RWPE2 (cell line): ENCODE measurements around the gene ABCB6.

Experiments used
- ATAC-seq: fragments of 200-7000 bp; cut with Tn5 transposase; 3 replicates; pipeline ENCODE4 v1.9.1; 2021; ENCODE audit warnings: low read depth
- DNase-seq: peaks from one replicate; pipeline ENCODE4 v3.0.0-alpha.2; 2020; ENCODE audit warnings: low spot score
- H3K27ac ChIP-seq: fragments of 450-650 bp; 2 replicates; pipeline ENCODE4 v1.5.1; 2017; ENCODE audit warnings: mild to moderate bottlenecking; ENCODE audit not compliant: poor library complexity, severe bottlenecking
- H3K27me3 ChIP-seq: fragments of 250-450 bp; sonication (Bioruptor Pico); 2 replicates; pipeline ENCODE4 v1.5.1; 2021; ENCODE audit warnings: mild to moderate bottlenecking, moderate library complexity; ENCODE audit not compliant: insufficient read depth, poor library complexity, severe bottlenecking
- H3K36me3 ChIP-seq: fragments of 250-450 bp; sonication (Bioruptor Pico); 2 replicates; pipeline ENCODE4 v1.5.1; 2020; ENCODE audit warnings: low read depth, mild to moderate bottlenecking, moderate library complexity
- H3K4me1 ChIP-seq: fragments of 250-450 bp; sonication (Bioruptor Pico); 2 replicates; pipeline ENCODE4 v1.5.1; 2021; ENCODE audit warnings: mild to moderate bottlenecking, moderate library complexity; ENCODE audit not compliant: insufficient read depth, poor library complexity, severe bottlenecking
- H3K4me3 ChIP-seq: fragments of 250-450 bp; sonication (Bioruptor Pico); 2 replicates; pipeline ENCODE4 v1.5.1; 2021; ENCODE audit warnings: mild to moderate bottlenecking, moderate library complexity; ENCODE audit not compliant: severe bottlenecking
- H3K9me3 ChIP-seq: fragments of 250-450 bp; sonication (Bioruptor Pico); 2 replicates; pipeline ENCODE4 v1.5.1; 2021; ENCODE audit warnings: mild to moderate bottlenecking, moderate library complexity; ENCODE audit not compliant: severe bottlenecking
- TF ChIP-seq, protein P1 (sequence below): fragments of 450-650 bp; IDR thresholded peaks from one replicate; pipeline ENCODE4 v1.5.1; 2017; ENCODE audit warnings: mild to moderate bottlenecking, moderate library complexity; ENCODE audit not compliant: poor library complexity, severe bottlenecking

Gene ABCB6

DNA sequence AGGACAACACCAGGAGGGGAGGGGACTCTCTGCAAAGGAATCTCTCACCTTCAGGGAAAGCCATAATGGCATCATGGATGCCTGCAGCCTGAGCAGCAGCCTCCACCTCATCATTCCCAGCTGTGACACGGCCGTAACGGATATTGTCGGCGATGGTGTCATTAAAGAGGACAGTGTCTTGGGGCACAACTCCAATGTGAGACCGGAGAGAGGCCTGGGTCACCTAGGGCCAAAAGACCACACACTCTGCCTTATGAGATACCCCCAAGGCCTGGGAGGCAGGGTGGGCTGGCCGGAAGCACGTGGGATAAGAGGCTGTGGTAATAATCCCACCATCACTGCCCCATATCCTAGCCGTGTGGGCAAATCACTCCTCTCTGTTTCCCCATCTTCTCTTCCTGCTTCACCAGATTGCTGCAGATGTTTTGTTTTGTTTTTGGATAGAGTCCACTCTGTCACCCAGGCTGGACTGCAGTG, 7.8 kb downstream of the ABCB6 start:
- H3K27ac ChIP-seq = no peak overlapping the region
- ATAC-seq = no peak

DNA sequence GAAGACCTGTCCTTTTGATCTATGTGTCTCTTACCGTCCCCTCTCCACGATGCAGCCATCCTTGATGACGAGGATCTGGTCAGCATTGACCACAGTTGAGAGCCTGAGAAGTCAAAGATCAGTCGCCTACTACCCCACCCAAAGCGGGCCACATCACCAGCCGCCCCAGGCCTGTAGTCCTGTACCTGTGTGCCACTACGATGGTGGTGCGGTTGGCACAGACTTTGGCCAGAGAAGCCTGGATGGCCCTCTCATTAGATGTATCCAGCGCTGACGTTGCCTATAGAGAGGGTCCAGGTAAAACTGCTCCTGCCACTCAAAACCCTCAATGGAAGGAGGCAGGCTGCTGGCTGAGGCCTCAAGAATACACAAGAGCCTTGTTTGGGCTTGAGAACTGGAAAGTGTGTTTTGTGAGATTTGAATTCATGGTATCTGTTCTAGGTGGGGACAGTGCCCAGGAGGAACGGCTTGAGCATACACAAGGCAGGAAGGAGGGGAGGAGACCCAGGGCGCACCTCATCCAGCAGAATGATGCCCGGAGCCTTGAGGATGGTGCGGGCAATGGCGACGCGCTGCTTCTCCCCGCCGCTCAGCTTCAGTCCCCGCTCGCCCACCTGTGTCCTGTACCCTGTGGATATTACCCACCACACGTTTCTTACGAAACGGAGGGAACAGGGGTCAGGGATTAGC, 8.4 kb downstream of the ABCB6 start:
- Histone ChIP-seq H3K4me1 (peaks cover 7% of the 10 kb centered on the region), H3K4me3 (no peak overlapping the region), H3K27me3 (no peaks in the 10 kb centered on the region), H3K36me3 (peaks cover 42% of the 10 kb centered on the region), H3K9me3 (no peaks in the 10 kb centered on the region), H3K27ac (no peak overlapping the region)
- ATAC-seq = no peak
- TF ChIP-seq, protein P1, sequence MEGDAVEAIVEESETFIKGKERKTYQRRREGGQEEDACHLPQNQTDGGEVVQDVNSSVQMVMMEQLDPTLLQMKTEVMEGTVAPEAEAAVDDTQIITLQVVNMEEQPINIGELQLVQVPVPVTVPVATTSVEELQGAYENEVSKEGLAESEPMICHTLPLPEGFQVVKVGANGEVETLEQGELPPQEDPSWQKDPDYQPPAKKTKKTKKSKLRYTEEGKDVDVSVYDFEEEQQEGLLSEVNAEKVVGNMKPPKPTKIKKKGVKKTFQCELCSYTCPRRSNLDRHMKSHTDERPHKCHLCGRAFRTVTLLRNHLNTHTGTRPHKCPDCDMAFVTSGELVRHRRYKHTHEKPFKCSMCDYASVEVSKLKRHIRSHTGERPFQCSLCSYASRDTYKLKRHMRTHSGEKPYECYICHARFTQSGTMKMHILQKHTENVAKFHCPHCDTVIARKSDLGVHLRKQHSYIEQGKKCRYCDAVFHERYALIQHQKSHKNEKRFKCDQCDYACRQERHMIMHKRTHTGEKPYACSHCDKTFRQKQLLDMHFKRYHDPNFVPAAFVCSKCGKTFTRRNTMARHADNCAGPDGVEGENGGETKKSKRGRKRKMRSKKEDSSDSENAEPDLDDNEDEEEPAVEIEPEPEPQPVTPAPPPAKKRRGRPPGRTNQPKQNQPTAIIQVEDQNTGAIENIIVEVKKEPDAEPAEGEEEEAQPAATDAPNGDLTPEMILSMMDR = no peak
- DNase-seq = no peak

More for the DNA sequence above, 7.8 kb downstream of the ABCB6 start:
- Histone ChIP-seq H3K27me3 (no peaks in the 10 kb centered on the region), H3K4me3 (no peak overlapping the region), H3K9me3 (no peaks in the 10 kb centered on the region), H3K36me3 (peaks cover 46% of the 10 kb centered on the region), H3K4me1 (peaks cover 7% of the 10 kb centered on the region)
- DNase-seq = no peak
- TF ChIP-seq, protein P1 = no peak

DNA sequence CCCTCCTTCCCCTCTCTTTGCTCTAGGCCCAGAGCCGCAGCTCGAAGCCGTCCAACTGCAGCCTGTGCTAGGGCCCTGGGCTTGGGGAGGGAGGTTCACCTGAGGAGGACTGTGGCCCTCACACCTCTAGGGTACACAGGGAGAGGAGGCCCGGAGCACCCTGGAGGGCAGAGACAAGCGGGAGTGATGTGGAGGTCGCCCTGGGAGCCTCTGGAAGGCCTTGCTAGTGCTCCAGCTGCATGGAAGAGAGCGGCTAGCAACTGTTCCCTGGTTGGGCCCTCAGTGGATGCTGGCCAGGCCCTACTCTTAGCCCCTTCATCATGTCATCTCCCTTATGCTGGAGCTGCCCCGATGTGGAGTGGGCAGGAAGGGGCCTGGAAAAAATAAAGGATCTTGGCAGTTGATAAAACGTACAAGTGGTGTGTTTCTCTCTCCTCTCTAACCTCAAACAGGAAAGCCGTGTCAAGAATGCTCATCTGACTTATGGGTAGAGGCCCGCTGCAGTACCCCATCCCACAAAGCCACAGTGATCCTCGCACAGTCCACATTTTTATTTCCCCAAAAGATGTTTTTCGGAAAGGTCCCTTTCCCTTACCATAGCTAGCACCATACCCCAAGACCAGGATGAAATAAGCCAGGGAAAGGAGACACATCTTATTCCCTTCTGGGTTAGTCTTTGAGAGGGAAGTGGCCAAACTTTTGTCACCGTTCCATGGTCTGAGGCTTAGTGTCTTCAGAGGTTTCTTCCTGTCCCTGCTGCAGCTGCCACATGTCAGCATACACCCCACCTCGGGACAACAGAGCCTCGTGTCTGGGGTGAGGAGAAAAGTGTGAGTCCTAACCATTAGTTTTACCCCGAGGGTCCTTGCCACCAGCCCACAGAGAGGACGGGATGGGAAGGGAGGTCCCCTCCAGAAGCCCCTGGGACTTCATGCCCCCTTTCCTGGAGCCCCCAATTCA, 9.2 kb downstream of the ABCB6 start:
- Histone ChIP-seq H3K27ac (no peak overlapping the region), H3K9me3 (no peaks in the 10 kb centered on the region), H3K4me3 (no peak overlapping the region), H3K4me1 (peaks cover 7% of the 10 kb centered on the region), H3K36me3 (peaks cover 33% of the 10 kb centered on the region), H3K27me3 (no peaks in the 10 kb centered on the region)
- DNase-seq (no peak), ATAC-seq (no peak)
- TF ChIP-seq, protein P1 = no peak

DNA sequence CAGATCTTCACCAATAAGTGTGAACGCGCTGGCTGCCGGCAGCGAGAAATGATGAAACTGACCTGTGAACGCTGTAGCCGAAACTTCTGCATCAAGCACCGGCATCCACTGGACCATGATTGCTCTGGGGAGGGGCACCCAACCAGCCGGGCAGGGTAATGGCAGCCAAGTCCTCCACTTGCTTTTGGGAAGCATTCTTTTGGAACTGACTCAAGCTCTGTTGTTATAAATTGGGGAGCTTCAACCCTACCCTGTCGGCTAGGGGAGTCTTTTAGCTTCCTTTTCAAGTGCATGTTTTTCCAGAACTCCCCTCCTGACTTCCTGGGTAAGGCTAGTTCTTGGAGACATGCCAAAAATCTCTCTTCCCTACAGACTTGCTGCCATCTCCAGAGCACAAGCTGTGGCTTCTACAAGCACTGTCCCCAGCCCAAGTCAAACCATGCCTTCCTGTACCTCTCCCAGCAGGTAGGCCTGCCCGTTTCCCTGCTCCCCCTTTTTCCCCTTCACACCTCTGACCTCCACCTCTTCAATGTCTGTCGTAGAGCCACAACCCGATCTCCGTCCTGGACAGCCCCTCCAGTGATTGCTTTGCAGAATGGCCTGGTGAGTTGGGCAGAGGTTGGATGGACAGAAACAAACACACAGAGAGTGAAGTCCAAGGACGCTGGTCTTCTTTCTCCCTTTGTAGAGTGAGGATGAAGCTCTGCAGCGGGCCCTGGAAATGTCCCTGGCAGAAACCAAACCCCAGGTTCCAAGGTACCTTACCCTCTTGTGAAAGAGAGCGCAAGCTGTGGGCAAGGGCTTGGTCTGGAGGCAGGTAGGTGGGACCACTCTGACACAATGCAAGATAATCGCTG, 10.6 kb downstream of the ABCB6 start:
- TF ChIP-seq, protein P1 = no peak
- ATAC-seq (no peak), DNase-seq (no peak)
- Histone ChIP-seq H3K4me3 (no peak overlapping the region), H3K36me3 (peaks cover 21% of the 10 kb centered on the region), H3K4me1 (peaks cover 7% of the 10 kb centered on the region), H3K9me3 (no peaks in the 10 kb centered on the region), H3K27me3 (no peaks in the 10 kb centered on the region), H3K27ac (peak overlapping the region; percentile 58)
